SK-MEL-5 (cell line): ENCODE results near the gene ELP5. TPM values are rescaled to one million over a fixed set of nuclear protein-coding genes. Genes with fewer than 3 reads are reported as not detected.

Experiments used
- DNase-seq: peaks from one replicate; pipeline ENCODE4 v3.0.0-alpha.2; 2016; ENCODE audit warnings: low read depth, low spot score
- in situ Hi-C: cut with HindIII; loops from 2 replicates; pipeline ENCODE4 v1.10.0; 2016; ENCODE audit warnings: low sequenced_read_pairs, high pct_unique_total_duplicates, low pct_unique_long_range_greater_than_20kb
- total RNA-seq: library from RNA; depleted of rRNA; stranded (reverse); fragments of >200 nt; shearing (Covaris generic); gene quantifications from 2 replicates; pipeline ENCODE4 v1.2.3, GENCODE V29; 2014

ELP5 gene
- total RNA-seq, 1 experiment from 2014 or later, result 43.8 TPM

DNA sequence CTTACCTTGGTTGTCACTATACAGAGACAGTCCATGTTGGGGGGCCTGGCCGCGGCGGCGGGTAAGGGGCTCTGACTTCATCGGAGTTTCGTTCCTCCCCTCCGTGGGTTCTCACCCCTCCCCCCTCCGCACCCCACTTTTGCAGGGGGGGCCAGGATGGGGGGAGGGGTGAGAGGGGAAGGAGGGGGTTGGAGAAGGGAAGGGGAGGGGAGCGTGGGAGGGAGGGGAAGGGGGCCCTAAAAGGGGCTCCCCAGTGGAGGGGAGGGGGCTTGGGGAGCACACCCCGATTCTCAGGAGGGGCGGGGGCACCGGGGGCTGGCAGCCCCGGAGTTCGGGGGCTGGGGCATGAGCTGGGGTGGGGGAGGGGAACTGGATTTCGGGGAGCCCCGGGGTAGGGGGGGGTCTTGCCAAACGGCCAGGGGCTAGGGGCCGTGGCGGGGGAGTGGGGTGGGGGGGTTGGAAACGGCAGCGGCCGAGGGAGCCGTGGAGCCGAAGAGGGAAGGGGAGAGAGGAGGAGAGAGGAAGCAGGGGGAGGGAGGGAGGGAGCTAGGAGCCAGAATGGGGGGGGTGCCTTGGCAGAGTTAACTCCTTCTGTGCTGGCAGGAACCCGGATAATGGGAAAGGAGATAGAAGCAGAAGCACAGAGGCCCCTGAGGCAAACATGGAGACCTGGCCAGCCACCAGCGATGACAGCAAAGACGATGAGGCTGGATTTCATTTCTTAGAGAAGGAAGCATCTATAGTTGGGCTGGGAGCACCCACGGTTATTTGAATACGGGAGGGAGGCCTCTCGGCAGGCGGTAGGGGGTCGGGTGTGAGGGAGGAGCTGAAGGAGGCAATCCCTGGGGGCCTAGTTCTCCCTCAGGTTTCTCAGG lies 34.7 kb upstream of the ELP5 start:
- DNase-seq, result peak; percentile 53

DNA sequence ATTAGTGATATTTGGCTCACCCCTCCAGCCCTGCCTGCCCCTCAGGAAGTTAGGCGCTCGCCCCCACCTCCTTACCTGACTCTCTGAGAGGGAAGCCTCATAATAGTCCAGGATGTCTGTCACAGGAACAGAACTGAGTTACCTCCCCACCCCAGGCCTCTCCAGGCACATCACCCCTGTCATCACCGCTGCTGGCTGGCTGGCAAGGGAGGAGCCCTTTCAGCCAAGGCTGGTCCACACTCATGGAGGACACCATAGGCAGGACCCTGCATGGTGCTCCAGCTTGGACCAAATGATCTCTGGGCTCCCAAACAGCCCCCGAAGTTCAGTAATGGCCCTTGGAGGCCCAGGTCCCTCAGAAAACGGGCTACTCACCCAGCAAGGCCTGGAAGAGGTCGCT lies 33.8 kb upstream of the ELP5 start:
- in situ Hi-C loops, result no loop called here
- no peak for DNase-seq

More for the DNA sequence above, 34.7 kb upstream of the ELP5 start:
- in situ Hi-C loops, result no loop called here

DNA sequence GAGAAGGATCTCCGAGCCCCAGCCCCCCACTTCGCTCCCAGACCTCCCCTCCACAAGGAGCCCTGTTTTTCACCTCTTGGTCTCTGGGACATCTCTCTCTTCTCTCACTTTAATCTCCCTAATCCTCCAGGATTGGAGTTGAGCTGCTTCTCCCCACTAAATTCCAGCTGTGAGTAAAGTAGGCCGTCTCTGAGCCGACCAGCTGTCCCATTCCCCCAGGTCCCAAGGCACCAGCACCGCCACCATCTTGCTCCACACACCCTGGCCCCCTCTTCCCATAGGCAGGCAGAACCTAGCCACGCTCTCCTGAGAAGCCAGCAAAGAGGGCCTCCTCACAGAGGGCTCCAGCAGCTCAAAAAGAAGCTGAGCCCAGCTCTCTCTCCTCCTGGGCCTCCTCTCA lies 33.3 kb upstream of the ELP5 start:
- in situ Hi-C loops, result no loop called here
- DNase-seq, result no peak

DNA sequence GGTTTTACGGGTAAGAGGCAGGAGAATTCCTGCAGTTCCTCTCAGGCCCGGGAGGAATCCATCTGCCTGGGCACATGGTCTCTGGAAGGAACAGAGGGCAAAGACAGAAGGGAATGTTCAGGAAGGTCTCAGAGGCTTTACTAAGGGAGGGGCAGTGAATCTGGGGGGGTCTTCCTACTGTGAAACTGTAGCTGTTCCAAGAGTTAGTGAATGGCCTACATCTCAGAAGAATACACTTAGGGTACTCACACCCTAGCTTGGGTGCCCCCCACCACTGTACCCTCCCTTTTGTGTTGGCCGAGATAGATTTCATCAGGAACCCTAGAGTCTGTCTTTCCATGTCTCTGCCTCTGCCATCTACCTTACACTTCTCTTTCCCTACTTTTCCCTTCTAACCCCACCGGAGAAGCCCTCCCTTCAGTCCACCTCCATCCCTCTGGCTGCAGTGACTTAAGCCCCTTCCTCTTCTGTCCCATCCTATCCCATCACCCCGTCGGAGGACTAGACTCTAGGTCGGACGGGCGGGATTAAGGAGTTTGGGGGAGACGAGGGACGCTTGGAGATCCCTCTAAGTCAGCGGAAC lies 32.7 kb upstream of the ELP5 start:
- in situ Hi-C loops, result no loop called here
- DNase-seq, result no peak

DNA sequence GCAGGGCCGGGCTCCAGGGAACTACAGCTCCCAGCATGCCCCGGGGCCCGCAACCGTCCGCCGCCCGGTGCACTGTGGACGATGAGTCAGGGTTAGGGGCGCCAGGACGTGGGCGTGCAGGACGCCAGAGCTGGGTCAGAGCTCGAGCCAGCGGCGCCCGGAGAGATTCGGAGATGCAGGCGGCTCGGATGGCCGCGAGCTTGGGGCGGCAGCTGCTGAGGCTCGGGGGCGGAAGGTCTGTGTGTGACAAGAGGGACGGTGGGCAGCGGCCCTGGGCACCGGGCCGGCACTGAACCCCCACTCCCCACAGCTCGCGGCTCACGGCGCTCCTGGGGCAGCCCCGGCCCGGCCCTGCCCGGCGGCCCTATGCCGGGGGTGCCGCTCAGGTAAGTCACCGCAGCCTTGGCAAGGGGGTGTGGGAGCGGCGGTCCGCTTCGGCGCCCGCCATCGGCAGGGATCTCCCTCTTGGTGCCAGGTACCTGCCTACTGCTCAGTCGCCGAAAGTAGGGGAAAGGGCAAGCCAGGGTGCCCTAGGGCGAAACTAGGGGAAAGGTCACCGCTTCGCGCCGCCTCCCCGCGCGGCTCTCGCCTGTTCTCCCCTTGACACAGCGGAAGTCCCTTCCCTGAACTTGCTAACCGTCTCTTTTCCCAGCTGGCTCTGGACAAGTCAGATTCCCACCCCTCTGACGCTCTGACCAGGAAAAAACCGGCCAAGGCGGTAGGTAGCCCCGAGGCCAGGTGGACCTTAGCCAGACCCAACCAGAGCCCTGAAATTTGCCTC lies 32.0 kb upstream of the ELP5 start, which contains the start of the genes ACADVL and DLG4:
ACADVL (plus strand) TSS at position 127 of the 781 bp plus-strand sequence; CDS start at position 174, 47 bp downstream.
DLG4 (minus strand) TSS at position 25 of the 781 bp plus-strand sequence.
- DNase-seq, result peak; percentile 79
- in situ Hi-C loops, result no loop called here

DNA sequence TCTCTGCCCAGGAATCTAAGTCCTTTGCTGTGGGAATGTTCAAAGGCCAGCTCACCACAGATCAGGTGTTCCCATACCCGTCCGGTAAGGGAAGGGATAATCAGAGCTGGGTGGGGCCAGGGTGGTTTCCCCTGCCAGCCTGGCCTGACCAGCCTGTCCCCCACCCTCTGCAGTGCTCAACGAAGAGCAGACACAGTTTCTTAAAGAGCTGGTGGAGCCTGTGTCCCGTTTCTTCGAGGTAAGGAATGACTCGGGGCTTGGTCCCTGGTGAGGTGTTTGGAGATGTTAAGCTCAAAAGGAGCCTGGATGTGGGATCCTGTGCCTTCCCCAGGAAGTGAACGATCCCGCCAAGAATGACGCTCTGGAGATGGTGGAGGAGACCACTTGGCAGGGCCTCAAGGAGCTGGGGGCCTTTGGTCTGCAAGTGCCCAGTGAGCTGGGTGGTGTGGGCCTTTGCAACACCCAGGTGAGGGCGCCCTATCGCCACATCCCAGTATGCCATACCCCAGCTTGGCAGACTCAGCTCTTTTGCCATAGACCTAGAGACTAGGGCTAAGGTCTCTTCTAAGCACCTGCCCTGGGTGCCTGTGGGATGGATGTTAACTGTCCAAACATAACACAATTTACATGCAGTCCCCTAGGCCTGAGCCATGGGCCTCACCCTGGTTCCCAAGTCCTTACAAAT lies 31.3 kb upstream of the ELP5 start:
- peak; percentile 87 for DNase-seq
- in situ Hi-C loops, result no loop called here

DNA sequence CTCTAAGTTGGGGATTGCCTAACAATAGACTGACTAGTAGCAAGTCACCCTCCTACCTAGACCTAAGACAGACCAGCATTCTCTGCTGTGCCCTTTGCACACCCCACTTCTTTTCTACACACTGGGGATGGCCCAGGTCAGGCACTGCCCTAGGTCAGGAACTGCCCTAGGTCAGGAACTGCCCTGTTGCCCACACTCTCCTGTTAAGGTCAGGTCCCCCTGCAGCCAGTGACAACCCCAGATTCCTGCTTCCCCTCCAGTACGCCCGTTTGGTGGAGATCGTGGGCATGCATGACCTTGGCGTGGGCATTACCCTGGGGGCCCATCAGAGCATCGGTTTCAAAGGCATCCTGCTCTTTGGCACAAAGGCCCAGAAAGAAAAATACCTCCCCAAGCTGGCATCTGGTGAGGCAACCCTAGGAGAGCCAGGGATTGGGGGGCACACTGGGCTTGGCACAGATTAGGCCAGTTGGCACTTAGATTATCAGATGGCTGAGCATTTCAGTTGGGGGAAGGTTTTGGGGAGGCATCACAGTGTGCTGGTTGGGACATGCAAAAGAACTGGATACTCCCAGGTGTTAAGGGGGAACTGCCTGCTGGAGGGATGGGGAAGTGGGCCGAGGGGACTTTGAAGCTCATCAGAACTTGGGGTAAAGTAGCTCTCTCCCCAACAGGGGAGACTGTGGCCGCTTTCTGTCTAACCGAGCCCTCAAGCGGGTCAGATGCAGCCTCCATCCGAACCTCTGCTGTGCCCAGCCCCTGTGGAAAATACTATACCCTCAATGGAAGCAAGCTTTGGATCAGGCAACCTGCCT lies 30.5 kb upstream of the ELP5 start:
- in situ Hi-C loops, result no loop called here
- DNase-seq, result no peak

DNA sequence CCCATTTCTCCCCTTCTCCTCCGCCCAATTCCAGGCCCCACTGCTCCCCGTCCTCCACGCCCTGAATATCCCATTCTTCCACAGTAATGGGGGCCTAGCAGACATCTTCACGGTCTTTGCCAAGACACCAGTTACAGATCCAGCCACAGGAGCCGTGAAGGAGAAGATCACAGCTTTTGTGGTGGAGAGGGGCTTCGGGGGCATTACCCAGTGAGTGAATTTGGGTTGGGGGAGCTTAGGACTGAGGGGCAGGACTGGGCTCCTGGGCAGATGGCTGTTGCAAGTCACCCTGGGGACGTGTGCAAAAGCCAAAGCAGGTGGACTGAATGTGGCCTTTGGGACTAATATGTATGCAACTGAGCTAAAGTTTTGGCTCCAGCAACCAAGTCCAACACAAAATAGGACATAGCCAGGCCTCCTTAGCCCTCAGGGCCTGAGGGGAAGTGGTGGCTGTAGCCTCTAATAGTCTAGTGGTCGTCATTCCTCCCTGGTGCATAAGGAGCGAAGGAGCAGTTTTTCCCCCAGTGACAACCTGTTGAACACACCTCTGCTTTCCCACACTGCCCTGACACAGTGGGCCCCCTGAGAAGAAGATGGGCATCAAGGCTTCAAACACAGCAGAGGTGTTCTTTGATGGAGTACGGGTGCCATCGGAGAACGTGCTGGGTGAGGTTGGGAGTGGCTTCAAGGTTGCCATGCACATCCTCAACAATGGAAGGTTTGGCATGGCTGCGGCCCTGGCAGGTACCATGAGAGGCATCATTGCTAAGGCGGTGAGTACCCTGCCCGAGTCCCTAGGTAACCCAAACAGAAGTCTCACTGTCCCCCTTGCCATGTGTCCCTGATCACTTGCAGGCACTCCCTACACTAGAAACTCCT lies 29.7 kb upstream of the ELP5 start:
- no peak for DNase-seq
- in situ Hi-C loops, result no loop called here

DNA sequence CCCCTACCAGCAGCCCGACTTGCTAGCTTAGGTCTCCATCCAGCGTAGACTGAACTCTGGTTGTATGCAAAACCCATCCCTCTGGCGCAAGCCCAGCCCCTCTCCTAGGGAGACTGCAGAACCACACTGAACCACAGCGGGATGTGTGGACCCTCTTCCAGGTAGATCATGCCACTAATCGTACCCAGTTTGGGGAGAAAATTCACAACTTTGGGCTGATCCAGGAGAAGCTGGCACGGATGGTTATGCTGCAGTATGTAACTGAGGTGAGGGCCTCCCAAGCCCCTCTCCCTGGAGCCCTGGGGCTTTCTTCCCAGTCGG lies 29.1 kb upstream of the ELP5 start:
- in situ Hi-C loops, result no loop called here
- no peak for DNase-seq

DNA sequence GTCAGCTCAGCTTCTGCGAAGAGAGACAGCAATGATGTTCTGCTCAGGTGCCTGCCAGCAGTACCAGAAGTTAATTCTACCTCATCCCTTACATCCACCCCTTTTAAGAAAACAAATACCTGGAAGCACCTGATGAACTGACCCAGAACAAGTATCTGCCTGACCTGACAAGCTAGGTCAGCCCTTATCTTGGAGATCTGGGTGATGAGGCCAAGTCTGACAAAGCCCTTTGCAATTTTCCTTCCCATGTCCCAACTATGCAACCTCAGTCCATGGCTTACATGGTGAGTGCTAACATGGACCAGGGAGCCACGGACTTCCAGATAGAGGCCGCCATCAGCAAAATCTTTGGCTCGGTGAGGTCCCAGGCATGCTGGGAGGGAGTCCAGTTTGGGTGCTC lies 28.6 kb upstream of the ELP5 start:
- in situ Hi-C loops, result no loop called here
- DNase-seq, result no peak

DNA sequence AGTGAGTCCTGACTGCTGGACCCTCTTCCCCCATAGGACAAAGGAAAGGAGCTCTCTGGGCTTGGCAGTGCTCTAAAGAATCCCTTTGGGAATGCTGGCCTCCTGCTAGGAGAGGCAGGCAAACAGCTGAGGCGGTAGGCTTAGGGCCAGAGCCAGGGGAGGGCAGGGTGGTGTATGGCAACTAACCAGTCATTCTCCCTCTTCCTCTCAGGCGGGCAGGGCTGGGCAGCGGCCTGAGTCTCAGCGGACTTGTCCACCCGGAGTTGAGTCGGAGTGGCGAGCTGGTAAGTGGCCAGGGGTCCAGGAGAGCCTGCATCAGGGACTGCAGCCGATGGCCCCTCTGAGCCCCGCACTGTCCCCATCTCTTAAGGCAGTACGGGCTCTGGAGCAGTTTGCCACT lies 27.9 kb upstream of the ELP5 start:
- DNase-seq, result no peak
- in situ Hi-C loops, result no loop called here

DNA sequence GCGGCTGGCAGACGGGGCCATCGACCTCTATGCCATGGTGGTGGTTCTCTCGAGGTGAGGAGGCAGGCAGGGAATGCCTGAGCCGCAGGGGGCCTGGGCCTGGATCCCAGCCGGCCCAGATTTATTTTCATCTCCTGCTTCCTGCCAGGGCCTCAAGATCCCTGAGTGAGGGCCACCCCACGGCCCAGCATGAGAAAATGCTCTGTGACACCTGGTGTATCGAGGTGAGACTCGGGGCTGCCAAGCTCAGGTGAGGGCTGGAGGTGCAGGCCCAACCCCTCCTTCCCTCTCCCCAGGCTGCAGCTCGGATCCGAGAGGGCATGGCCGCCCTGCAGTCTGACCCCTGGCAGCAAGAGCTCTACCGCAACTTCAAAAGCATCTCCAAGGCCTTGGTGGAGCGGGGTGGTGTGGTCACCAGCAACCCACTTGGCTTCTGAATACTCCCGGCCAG lies 27.3 kb upstream of the ELP5 start:
- no peak for DNase-seq
- in situ Hi-C loops, result no loop called here

DNA sequence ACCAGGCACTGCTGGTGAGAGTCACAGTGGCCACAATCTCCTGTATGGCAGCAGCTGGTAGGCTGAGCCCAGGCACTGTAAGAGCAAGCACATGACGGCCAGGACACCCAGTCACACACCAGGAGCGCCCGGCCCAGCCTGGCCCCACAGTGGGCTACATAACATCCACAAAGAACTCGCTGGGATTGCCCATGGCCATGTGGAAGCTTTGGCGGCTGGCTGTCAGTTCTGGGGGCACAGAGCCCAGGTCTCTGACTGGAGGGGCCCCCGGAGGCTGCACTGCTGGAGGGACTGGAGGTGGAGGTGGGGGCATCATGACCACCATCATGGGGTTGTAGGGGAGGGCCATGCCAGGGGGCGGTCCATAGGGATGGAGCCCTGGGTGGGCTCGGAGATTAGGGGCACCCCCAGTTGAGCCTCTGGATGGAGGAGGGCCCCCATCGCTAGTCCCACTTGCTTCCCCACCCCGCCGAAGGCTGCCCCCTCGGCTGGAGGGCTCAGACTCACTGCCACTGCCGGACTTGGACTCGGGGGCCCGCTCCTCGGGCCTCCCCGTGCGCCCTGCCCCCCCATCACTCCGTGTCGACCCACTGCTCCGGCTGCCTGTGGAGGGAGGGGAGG lies 26.2 kb upstream of the ELP5 start:
- no peak for DNase-seq
- in situ Hi-C loops, result no loop called here

DNA sequence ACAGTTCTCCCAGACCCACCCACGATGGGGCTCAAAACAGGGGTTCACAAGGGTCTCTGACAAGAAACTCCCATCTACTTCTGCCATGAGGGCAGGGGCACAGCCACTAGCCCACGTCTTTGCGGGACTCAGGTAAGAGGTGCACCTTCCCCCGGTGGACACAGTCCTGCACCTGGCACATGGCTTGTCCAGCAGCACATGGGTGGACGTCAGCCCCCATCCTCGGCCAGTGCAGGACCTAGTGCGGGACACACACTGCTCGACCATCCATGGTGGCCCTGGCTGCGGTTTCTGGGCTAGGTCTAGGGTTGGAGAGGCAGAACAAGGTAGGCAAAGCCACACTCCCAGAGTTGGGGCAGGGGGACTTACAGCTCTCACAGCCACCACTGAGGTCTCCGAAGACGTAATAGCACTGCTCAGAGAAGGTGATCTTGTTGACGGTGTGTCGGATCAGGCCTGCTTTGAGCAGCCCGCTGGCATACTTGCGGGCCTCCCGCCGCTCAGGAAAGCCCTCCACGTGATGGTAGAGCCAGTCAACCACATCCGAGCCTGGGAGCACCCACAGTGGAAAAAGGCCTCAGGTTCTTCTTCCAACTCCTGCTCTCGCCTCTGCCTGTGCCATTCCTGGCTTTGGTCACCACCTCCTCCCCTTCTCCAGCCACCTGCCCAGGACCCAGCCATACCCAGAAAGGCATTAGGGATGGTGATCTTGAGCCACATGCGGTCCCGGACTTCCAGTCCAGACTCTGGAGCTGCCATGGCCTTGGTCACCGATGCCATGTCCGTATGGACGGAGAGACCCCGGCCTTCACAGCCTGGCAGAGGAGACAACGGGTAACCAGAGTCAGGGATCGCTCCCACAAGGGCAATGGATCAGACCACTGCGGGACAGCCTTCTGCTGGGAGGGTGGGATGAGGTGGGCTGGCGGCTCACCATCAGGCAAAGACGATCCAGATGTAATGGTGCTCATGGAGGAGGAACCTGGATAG lies 25.0 kb upstream of the ELP5 start:
- no peak for DNase-seq
- in situ Hi-C loops, result no loop called here

DNA sequence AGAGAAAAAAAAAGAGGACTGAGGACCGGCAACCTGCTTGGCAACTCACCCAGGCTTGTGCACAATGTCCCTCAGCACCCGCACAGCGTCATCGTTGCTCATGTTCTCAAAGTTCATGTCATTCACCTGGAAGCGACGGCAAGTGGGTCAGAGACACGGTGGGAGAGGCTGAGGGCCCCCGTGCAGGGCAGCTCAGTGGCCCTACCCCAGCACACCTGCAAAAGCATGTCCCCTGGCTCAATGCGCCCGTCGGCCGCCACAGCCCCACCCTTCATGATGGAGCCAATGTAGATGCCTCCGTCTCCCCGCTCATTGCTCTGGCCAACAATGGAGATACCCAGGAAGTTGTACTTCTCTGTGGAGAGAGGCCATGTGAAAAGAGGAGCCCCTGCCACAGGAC lies 23.1 kb upstream of the ELP5 start:
- no peak for DNase-seq
- in situ Hi-C loops, result no loop called here
